NCI-H748 treated with DMSO at 0.1 percent for 48 hours (cell line): Measurements from ENCODE around the gene KCNIP4.

Source experiments
- DNase-seq: peaks from one replicate; lab custom pipeline; 2025; lab: John Stamatoyannopoulos, UW

KCNIP4 gene

DNA sequence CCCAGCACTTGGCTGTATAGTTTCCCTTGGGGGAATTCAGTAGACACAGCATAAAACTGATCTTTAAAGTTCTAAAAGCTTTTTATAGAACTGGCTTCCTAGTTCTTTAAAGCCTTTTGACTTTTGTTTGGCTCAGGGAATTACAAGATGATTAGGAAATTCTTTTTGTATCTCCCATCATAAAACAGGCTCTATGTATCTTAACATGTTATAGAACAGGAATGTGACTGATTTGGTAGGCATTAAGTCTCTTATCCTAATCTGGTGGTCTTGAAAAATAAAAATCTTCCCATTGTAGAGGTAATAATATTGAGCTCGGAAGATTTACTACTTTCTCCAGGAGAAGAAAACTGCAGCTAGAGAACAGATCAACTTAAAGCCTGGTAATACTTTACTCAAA is 262.7 kb downstream of the KCNIP4 start:
- DNase-seq = no peak

GRCh38 chr4:21680326-21680898 is 268.2 kb downstream of the KCNIP4 start:
- DNase-seq = no peak

- DNase-seq = no peak
These were observed 269.9 kb downstream of the KCNIP4 start for GRCh38 chr4:21678711-21679110.

GRCh38 chr4:21677173-21677572 is 271.4 kb downstream of the KCNIP4 start:
- DNase-seq = no peak

DNA sequence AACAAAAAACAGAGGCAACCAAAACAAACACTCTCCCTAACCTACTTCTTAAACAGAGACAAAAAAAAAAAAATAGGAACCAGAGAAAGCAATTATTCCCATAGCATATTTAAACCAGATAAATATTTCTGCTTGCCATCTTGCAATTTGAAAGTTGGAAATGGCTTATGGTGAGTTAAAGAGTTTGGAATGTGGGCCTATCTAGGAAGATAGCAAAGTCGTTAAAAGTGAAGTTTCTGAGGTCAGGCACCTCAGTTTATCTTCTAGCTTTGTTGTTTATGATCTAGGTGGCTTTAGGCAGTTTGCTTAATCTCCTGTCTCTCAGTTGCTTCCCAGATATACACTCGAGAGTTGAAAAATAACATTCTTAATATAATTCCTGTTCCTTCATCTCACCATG is 284.2 kb downstream of the KCNIP4 start:
- DNase-seq = no peak

DNA sequence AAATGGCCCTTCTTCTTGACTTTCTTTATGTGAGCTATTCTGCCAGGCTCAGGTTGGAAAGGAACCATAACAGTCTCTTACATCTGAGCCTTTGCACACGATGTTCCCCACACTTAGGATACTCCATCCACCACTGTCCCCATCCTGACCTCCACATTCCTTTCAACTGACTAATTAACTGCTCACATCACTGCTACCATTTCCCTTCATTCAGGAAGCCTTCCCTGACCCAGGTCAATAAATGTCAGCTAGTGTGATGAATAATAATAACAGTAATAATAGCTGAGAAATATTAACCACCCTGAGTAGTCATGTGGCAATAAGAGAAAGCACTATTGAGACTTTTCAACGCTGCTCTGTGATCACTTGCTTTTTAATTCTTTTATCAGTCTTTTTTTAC is 291.7 kb downstream of the KCNIP4 start:
- no peak for DNase-seq

DNA sequence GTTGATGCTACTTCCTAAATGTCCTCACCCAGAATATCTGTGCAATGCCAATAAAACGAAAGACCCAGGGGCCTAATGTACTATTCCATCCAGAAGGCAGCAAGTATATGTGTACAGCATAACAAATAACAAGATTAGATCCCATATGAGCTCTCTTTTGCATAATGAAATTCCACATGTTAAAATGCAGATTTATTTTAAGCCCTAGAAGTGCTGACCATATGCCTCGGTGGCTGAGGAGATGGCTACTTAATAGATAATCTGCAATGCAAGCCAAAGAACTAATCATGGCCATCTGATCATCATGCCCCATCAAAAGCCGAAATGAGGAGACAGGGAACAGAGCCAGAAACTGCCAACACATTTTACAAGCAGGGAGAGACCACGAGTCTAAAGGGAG is 293.5 kb downstream of the KCNIP4 start:
- DNase-seq = no peak

DNA sequence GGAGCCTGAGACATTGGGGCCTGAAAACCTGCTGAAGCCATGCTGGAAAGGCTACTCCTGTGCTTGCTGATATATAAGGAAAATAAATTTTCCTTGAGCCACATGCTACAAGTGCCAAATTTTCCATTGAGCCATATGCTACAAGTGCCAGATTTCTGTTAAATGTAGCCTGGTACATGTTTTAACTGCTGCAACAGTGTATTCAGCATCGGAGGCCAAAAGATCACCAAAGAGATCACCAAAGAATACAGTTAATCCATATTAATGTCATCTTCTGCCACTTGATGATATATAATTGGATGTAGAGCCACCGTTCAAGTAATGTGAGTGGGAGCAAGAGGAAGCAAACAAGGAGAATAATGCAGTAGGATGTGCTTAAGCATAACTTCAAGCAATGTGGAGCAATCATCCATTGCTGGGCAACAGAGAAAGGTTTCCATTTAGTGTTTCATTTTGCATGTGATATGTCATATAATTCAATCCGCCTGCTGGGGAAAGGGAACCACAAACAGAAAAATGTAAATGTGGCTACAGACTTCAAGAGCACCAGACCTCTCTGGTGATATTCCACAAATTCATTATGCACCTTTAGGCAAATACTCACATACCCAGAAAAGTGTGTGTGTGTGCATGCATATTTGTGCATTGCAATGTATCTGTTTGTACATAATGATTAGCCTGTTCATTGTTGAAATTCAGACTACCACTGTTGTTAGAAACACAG is 295.9 kb downstream of the KCNIP4 start:
- no peak for DNase-seq

DNA sequence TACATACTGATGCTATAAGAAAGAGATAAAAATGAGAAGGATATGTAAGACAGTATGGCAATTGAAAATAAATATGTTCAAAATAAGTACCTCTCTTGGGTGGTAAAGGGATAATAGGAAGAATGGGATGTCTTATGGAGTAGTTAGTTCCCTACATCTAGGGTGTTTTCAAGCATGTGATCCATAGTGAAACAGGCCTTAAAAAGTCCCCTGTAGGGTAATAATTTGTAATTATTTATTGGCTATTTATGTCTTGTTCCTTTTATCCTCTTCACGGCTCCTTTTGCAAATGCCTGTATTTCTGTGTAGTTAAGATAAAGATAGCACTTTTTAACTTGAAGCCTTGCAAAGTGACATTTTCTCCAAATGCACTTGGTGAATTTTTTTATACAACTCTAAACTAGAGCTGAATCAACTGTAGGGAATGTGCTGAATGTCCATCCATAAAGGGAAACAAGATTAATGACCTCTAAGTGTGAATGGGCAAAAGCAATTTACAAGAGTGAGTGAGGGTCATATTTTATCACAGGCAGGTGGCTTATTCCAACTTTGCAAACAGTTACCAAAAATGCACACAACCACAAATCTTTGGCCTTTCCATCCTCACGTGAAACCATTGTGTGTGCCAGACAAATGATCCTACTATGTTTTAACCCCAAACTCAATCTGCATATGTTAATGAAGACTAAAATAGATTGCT is 299.0 kb downstream of the KCNIP4 start:
- no peak for DNase-seq

DNA sequence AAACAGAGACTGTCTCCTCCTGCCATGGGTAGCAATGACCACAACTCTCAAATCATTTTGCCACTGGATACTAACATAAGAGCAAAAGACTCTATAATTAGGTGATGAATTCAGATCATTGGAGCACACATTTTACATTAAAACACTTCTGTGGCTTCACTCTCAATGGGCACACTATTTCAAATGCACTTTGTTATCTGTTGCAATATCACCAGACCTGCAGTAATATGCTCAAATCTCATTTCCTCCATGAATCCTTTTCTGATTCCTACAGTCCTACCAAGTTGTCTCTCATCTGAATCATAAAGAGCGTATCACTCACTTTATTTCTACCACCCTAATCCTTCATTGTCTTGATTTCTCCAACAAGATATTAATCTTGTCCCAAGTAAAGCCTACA is 302.8 kb downstream of the KCNIP4 start:
- no peak for DNase-seq

GRCh38 chr4:21641696-21642095 is 306.9 kb downstream of the KCNIP4 start:
- no peak for DNase-seq

DNA sequence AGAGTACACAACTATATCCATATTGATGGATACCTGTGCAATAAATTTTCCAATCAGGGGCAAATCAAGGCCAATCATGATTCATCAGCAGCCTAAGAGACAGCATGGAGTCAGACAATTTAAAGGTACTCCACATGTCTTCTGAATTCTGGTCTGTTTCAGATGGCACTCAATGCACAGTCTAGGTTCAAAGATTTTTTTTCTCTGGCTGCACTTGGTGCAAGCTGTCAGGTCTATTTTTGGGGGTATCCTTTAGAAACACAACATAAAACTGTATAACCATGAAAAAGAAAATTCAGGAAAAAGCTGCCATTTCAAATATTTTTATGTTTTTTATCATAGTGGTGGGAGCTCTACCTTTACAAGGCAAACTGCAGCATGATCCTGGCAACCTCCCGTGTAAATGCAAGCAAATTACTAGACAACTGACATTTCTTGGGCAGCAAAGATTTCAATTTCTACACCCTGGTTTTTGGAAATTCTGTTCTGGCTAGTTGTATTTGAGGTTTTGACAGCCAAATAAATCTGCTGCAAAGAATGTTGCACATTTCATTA is 310.3 kb downstream of the KCNIP4 start:
- DNase-seq = no peak

- DNase-seq = no peak
These were observed 319.5 kb downstream of the KCNIP4 start for GRCh38 chr4:21628916-21629610.

GRCh38 chr4:21628116-21628670 is 320.4 kb downstream of the KCNIP4 start:
- no peak for DNase-seq

DNA sequence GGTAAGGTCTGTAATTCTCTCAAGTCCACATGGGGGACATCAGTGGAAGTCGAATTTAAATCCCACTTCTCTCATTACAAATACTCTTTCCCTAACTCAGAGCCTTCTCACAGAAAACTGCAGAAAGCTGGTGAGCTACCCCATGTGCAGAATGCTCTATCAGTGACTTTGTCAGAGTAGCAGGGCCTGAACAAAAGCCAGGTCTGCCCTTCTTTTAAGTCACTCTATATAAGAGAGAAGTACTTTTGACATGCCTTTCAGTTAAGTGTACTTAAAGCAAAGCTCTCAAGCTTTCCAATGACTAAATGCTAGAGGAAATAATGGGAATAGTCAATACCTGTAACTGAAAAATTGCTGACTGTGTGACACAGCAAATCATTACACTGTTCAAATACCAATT is 323.1 kb downstream of the KCNIP4 start:
- DNase-seq = no peak

- DNase-seq = no peak
These were observed 343.6 kb downstream of the KCNIP4 start for GRCh38 chr4:21605006-21605405.

DNA sequence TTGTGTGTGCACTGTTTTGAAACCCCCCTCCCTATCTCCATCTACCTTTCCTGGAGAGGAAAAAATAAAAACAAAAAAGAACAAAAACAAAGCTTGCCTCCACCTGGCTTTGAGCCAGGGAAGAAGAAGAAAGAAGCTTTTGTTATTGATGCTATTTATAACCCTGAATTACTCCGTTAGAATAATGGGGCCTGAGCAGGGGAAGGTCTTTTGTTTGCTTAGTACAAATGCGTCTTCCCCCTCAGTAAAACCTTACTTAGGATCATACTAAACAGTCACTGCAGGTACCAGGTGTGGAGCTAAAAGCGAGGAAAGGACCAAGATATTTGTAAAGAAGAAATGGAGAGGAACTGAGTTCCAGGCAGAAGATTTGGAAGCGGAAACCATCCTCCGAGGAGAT is 352.1 kb downstream of the KCNIP4 start:
- DNase-seq = peak; percentile 27

DNA sequence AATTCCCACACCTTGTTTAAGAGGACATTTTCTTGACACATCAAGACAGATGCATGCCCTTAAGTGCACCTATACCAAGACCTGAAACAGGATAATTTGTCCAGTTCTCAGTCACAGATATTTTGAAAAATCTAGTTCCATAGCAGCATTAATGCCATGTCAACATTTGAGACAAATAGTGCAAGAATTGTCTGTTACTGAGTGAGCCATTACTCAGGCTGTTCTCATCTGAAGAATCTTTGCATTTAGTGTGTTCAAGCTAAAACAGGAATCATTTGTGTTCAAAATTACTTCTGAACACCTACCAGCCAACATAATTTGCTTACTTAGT is 354.9 kb downstream of the KCNIP4 start:
- no peak for DNase-seq

- no peak for DNase-seq
These were observed 355.5 kb downstream of the KCNIP4 start for GRCh38 chr4:21592970-21593670.

DNA sequence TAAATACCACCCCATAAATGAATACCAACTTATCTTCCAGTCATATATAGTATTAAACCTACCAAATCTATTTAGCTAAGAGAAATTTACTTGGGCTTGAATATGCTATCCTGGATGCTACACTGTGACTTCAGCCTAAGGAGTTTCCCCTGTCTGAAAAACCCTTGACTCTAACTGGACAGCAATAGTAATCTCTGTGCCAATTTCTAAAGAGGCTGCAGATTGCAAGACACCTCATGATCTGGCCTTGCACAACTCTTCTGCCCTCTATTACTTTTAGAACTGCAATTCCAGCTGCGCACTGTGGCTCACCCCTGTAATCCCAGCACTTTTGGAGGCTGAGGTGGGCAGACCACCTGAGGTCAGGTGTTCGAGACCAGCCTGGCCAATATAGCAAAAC is 371.5 kb downstream of the KCNIP4 start:
- DNase-seq = no peak

DNA sequence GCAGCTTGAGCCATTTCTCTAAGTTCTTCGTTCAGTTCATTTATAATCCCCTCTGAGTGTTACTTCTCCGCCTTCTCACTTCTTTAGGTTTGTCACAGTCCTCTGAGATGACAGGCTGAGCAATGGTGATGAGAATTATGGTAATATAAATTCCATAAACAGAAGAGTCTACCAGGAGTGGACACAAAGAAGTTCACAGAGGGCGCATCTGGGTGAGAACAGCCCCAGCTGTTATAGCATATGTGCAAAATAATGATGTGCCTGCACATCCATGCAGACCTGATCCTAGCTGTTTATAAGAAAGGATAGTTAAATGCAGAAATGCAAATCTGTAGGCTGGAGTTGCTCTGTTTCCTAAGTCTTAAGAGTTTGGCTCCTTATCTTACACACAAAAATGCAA is 377.5 kb downstream of the KCNIP4 start:
- no peak for DNase-seq

GRCh38 chr4:21569638-21570037 is 378.9 kb downstream of the KCNIP4 start:
- no peak for DNase-seq
